PC-3 (cell line): Measurements from ENCODE around the gene BRD9. TPM values are rescaled to one million over a fixed set of nuclear protein-coding genes. Genes with fewer than 3 reads are reported as not detected.
"Not testable (repeated sequence)": the region's sequence is repeated elsewhere in the genome, so short reads cannot be mapped to it uniquely, and the experiment has no call there.

Experiments used
- ATAC-seq: fragments of 200-7000 bp; cut with Tn5 transposase; 2 replicates; pipeline ENCODE4 v1.9.1; 2020; ENCODE audit warnings: mild to moderate bottlenecking, moderate library complexity
- BruUV-seq: library from RNA; stranded (reverse); fragments of 400-500 nt; replicated peaks from 2 replicates; lab custom pipeline; 2021; lab: Mats Ljungman, UMichigan
- CTCF ChIA-PET: fragments of 300-600 bp; sonication (Branson Sonifier 250); formaldehyde crosslinking; loops from one replicate; lab custom pipeline; 2022; ENCODE audit warnings: antibody characterized with exemption; lab: Charles Lee
- POLR2A ChIA-PET: fragments of 300-600 bp; sonication (Branson Sonifier 250); formaldehyde crosslinking; loops from one replicate; lab custom pipeline; 2022; ENCODE audit warnings: antibody characterized with exemption; ENCODE audit not compliant: unreplicated experiment; lab: Charles Lee
- DNase-seq: peaks from one replicate; pipeline ENCODE4 v3.0.0-alpha.2; 2015
- H2AFZ ChIP-seq: fragments of 300-600 bp; sonication (generic); 2 replicates; pipeline ENCODE4 v1.6.0; 2016; ENCODE audit warnings: antibody characterized with exemption, low read length
- H3F3A ChIP-seq: fragments of 300-600 bp; sonication (generic); one replicate; pipeline ENCODE4 v1.6.0; 2017; ENCODE audit warnings: antibody characterized with exemption, low read length, control low read depth, mild to moderate bottlenecking; ENCODE audit not compliant: unreplicated experiment
- H3K27ac ChIP-seq: fragments of 300-600 bp; sonication (generic); 2 replicates; pipeline ENCODE4 v1.5.1; 2016; ENCODE audit warnings: mild to moderate bottlenecking, low read length
- H3K27me3 ChIP-seq: fragments of 300-600 bp; sonication (generic); 2 replicates; pipeline ENCODE4 v1.6.1; 2016; ENCODE audit warnings: low read length, mixed read lengths
- H3K36me3 ChIP-seq: fragments of 300-600 bp; sonication (generic); 2 replicates; pipeline ENCODE4 v1.6.1; 2016; ENCODE audit warnings: low read depth, mixed run types, low read length, mixed read lengths
- H3K4me1 ChIP-seq: fragments of 300-600 bp; sonication (generic); 2 replicates; pipeline ENCODE4 v1.5.1; 2016; ENCODE audit warnings: low read length; ENCODE audit not compliant: insufficient read depth
- H3K4me2 ChIP-seq: fragments of 300-600 bp; sonication (generic); 2 replicates; pipeline ENCODE4 v1.6.0; 2016; ENCODE audit warnings: low read length
- H3K4me3 ChIP-seq: fragments of 300-600 bp; sonication (generic); 2 replicates; pipeline ENCODE4 v1.5.1; 2016; ENCODE audit warnings: mild to moderate bottlenecking, low read length, mixed read lengths
- H3K79me2 ChIP-seq: fragments of 300-600 bp; sonication (generic); 2 replicates; pipeline ENCODE4 v1.6.1; 2017; ENCODE audit warnings: low read length, mixed read lengths
- H3K9ac ChIP-seq: fragments of 300-600 bp; sonication (generic); 2 replicates; pipeline ENCODE4 v1.6.0; 2016; ENCODE audit warnings: mild to moderate bottlenecking, low read length
- H3K9me2 ChIP-seq: fragments of 300-600 bp; sonication (generic); replicated peaks from 2 replicates; pipeline ENCODE4 v1.6.1; 2016; ENCODE audit warnings: mixed run types, low read length, mixed read lengths
- H3K9me3 ChIP-seq: fragments of 300-600 bp; sonication (generic); 2 replicates; pipeline ENCODE4 v1.6.1; 2016; ENCODE audit warnings: low read length, mixed read lengths
- H4K20me1 ChIP-seq: fragments of 300-600 bp; sonication (generic); 2 replicates; pipeline ENCODE4 v1.6.1; 2016; ENCODE audit warnings: low read length, mixed read lengths
- EZH2 ChIP-seq: fragments of 300-600 bp; sonication (generic); IDR thresholded peaks from one replicate; pipeline ENCODE4 v1.6.1; 2017; ENCODE audit warnings: antibody characterized with exemption, mild to moderate bottlenecking, low read length; ENCODE audit not compliant: unreplicated experiment
- EZH2phosphoT487 ChIP-seq: fragments of 300-600 bp; sonication (generic); IDR thresholded peaks from 2 replicates; pipeline ENCODE4 v1.6.1; 2018; ENCODE audit warnings: mild to moderate bottlenecking, antibody characterized with exemption, low read length, borderline replicate concordance
- intact Hi-C: fragments of 100-400 bp; cut with micrococcal nuclease; formaldehyde crosslinking; loops from 2 replicates; pipeline ENCODE4 v1.9.0; 2023
- total RNA-seq: library from RNA; depleted of rRNA; stranded (reverse); fragments of >200 nt; gene quantifications from 2 replicates; pipeline ENCODE4 v1.2.3, GENCODE V29; 2014
- TF ChIP-seq, protein P1 (sequence below): fragments of 300-600 bp; sonication (generic); conservative IDR thresholded peaks from 2 replicates; pipeline ENCODE4 v1.5.1; 2017; ENCODE audit warnings: antibody characterized with exemption, low read depth, mild to moderate bottlenecking, low read length

BRD9 gene
- total RNA-seq, 1 experiment from 2014 or later: 50.4 TPM

DNA sequence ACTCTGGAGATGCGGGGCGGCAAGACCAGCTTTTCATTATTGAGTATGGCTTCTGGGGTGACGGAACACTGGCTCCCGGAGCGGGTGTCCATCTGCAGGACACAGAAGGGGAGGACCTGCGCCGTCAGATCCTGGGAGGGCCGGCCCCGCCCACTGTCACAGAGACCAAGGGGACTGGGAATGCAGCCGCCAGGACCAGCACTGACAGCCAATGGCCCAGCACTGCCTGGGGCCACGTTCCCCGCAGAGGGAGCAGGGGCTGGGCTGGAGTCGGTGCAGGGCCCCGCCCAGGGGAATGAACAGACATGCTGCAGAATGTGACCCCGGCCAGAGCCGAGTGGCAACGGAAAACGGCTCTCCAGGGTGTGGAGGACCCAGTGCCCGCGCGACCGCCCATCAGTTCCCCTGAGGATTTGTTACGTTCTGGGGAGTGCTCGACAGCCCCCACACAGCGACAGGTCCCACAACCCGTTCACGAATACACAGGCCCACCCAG is 42.0 kb downstream of the BRD9 start, which contains the start of gene ZDHHC11:
Gene ZDHHC11 (minus strand): TSS at position 476 of the 496 bp plus-strand sequence. CDS start 384 bp downstream, at position 92.
- DNase-seq (peak; percentile 89), ATAC-seq (peak; percentile 94)
- Histone ChIP-seq H3K27me3 (no peaks in the 10 kb centered on the region), H3K36me3 (no peaks in the 10 kb centered on the region), H3K79me2 (no peaks in the 10 kb centered on the region), H3K9me2 (no peaks in the 10 kb centered on the region), H3K9me3 (no peaks in the 10 kb centered on the region), H3K27ac (no peak within 1 kb of the TSS), H4K20me1 (no peaks in the 10 kb centered on the region), H3K4me1 (peaks cover 15% of the 10 kb centered on the region; the same call in 1 of the 2 replicates), H3K4me2 (peak within 1 kb of the TSS; percentile 96), H3F3A (no peaks in the 10 kb centered on the region), H3K4me3 (peak within 1 kb of the TSS; percentile 73), H3K9ac (peak within 1 kb of the TSS; percentile 62), H2AFZ (peak within 1 kb of the TSS; percentile 65)
- TF ChIP-seq, protein P1, sequence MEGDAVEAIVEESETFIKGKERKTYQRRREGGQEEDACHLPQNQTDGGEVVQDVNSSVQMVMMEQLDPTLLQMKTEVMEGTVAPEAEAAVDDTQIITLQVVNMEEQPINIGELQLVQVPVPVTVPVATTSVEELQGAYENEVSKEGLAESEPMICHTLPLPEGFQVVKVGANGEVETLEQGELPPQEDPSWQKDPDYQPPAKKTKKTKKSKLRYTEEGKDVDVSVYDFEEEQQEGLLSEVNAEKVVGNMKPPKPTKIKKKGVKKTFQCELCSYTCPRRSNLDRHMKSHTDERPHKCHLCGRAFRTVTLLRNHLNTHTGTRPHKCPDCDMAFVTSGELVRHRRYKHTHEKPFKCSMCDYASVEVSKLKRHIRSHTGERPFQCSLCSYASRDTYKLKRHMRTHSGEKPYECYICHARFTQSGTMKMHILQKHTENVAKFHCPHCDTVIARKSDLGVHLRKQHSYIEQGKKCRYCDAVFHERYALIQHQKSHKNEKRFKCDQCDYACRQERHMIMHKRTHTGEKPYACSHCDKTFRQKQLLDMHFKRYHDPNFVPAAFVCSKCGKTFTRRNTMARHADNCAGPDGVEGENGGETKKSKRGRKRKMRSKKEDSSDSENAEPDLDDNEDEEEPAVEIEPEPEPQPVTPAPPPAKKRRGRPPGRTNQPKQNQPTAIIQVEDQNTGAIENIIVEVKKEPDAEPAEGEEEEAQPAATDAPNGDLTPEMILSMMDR: no peak
- TF ChIP-seq EZH2 (no peak), EZH2phosphoT487 (no peak)
- no TSS peak for BruUV-seq
- ChIA-PET POLR2A (no interaction called here), CTCF (no interaction called here)
- intact Hi-C loops: loop anchor here (5.0 kb wide), 1 partner anchor 178 kb away; no protein-coding TSS in a partner anchor

DNA sequence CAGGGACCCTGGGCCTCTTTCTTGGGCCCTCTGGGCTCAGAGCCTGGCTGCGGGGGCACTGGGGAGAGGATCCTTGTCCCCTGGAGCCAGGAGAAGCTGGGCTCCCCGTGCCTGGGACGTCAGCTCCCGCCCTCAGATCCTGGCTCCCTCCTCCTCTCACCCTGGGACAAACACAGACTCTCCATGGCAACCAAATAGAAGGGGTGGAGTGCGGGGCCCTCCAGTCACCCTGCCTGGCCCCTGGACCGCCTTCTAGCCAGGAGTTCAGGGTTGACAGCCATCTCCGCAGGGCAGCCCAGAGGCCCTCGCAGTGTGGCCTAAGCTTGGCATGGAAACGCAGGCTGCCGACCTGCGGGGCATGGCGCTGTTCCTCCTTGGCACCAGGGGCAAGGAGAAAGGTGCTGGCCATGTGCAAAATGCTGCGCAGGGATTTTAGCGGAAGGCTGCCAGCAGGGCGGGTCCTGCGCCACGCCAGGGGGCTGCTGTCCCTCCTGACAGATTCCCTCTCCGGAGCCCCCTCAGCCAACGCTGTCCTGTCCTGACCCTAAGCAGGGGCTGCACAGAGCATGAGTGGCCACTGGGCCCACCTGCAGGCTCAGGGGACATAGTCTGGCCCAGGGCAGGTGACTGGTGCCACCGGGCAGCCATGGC is 42.8 kb downstream of the BRD9 start:
- Histone ChIP-seq H3K79me2 (no peaks in the 10 kb centered on the region), H3K27me3 (no peaks in the 10 kb centered on the region), H4K20me1 (no peaks in the 10 kb centered on the region), H3K9me3 (no peaks in the 10 kb centered on the region), H2AFZ (peak overlapping the region; percentile 65), H3K9me2 (no peaks in the 10 kb centered on the region), H3K4me1 (peaks cover 15% of the 10 kb centered on the region; the same call in 1 of the 2 replicates), H3K9ac (peak overlapping the region; percentile 62), H3K36me3 (no peaks in the 10 kb centered on the region), H3K4me3 (peak overlapping the region; percentile 73), H3K27ac (no peak overlapping the region), H3K4me2 (peak overlapping the region; percentile 96), H3F3A (no peaks in the 10 kb centered on the region)
- intact Hi-C loops: loop anchor here (5.0 kb wide), 1 partner anchor 177 kb away; no protein-coding TSS in a partner anchor
- CTCF ChIA-PET: no interaction called here
- TF ChIP-seq EZH2phosphoT487 (no peak), EZH2 (no peak)
- TF ChIP-seq, protein P1: no peak
- ATAC-seq: peak; percentile 31
- TSS peak; percentile 84 for BruUV-seq
- peak; percentile 6 for DNase-seq
- POLR2A ChIA-PET: no interaction called here

DNA sequence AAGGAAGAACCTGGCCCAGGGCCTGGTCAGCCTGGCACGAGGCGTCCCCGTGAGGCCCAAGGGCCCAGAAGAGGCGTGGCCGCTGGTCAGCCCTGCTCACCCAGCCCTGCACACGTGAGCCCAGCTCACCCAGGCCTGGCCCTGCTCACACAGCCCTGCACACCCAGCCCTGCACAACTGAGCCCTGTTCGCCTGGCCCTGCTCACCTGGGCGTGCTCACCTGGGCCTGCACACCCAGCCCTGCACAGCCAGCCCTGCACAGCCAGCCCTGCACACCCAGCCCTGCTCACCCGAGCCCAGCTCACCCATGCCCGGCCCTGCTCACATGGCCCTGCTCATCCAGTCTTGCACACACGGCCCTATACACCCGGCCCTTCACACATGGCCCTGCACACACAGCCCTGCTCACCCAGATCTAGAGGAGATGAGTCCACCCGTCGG is 43.9 kb downstream of the BRD9 start:
- H3K27ac ChIP-seq: no peak overlapping the region
- TF ChIP-seq, protein P1: no peak
- TF ChIP-seq EZH2phosphoT487: no peak
- TF ChIP-seq EZH2: no peak
- ChIA-PET CTCF (no interaction called here), POLR2A (no interaction called here)
- H3K9ac ChIP-seq: no peak overlapping the region
- H3K9me2 ChIP-seq: no peaks in the 10 kb centered on the region
- no peak overlapping the region for H2AFZ ChIP-seq
- H3K27me3 ChIP-seq: no peaks in the 10 kb centered on the region
- intact Hi-C loops: no loop called here
- no peak overlapping the region for H3K4me2 ChIP-seq
- peaks cover 15% of the 10 kb centered on the region; the same call in 1 of the 2 replicates for H3K4me1 ChIP-seq
- ATAC-seq (no peak), DNase-seq (no peak)
- H3K4me3 ChIP-seq: no peak overlapping the region
- H4K20me1 ChIP-seq: no peaks in the 10 kb centered on the region
- no peaks in the 10 kb centered on the region for H3F3A ChIP-seq
- no peaks in the 10 kb centered on the region for H3K36me3 ChIP-seq
- H3K9me3 ChIP-seq: no peaks in the 10 kb centered on the region
- no TSS peak for BruUV-seq
- no peaks in the 10 kb centered on the region for H3K79me2 ChIP-seq

DNA sequence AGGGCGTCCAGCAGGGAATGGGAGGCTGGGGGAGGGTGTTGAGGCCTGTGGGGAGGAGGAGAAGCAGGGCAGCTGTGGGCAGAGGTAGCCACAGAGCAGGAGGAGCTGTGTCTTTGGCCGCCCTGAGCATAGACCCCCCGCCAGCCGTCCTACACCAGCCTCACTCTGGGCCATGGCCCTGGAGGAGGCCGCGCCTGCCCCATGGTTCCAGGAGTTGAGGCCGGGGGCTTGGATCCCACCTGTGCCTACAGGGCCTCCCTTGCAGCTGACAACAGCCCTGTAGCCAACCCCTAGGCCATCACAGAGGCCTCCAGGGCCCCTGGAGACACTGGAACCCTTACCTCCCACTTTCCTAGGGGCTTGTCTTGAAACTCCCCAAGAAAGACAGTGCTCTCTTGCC is 44.9 kb downstream of the BRD9 start:
- POLR2A ChIA-PET: not testable (repeated sequence)

More for the DNA sequence above, 44.9 kb downstream of the BRD9 start:
- H4K20me1 ChIP-seq, H3K27ac ChIP-seq, H3F3A ChIP-seq, H3K4me3 ChIP-seq, H3K9me2 ChIP-seq, H2AFZ ChIP-seq, H3K36me3 ChIP-seq, CTCF ChIA-PET, BruUV-seq, H3K9ac ChIP-seq, ATAC-seq, H3K4me2 ChIP-seq, H3K79me2 ChIP-seq, DNase-seq, H3K27me3 ChIP-seq, intact Hi-C loops, H3K9me3 ChIP-seq: not testable (repeated sequence)
- peaks cover 15% of the 10 kb centered on the region; the same call in 1 of the 2 replicates for H3K4me1 ChIP-seq
